Skeletal muscle tissue (tissue), 4 donors: ENCODE measurements around the gene L3MBTL4. TPM values are rescaled to one million over a fixed set of nuclear protein-coding genes. Genes with fewer than 3 reads are reported as not detected.
A peak's percentile ranks its signal among the peaks of the same experiment; 100 is the strongest.
"Not testable (repeated sequence)": the region's sequence is repeated elsewhere in the genome, so short reads cannot be mapped to it uniquely, and the experiment has no call there.

Experiments used
- H3K27ac ChIP-seq: one replicate; pipeline ENCODE4 v1.7.0; 2013; ENCODE audit warnings: mild to moderate bottlenecking, low read depth, low read length, inconsistent platforms
- H3K27me3 ChIP-seq, 3 donors: one replicate each; pipeline ENCODE4 v1.7.0; 2013; ENCODE audit warnings: low read length in 3 of 3; ENCODE audit not compliant: control insufficient read depth in 3 of 3, insufficient read depth in 3 of 3
- H3K36me3 ChIP-seq, 3 donors: one replicate each; pipeline ENCODE4 v1.7.0; 2013; ENCODE audit warnings: low read length in 3 of 3; ENCODE audit not compliant: control insufficient read depth in 3 of 3, insufficient read depth in 3 of 3
- H3K4me1 ChIP-seq, 3 donors: one replicate each; pipeline ENCODE4 v1.7.0; 2013; ENCODE audit warnings: low read length in 3 of 3, mild to moderate bottlenecking in 3 of 3; ENCODE audit not compliant: control insufficient read depth in 3 of 3, insufficient read depth in 3 of 3
- H3K4me3 ChIP-seq, 3 donors: one replicate each; pipeline ENCODE4 v1.7.0; 2013; ENCODE audit warnings: low read length in 3 of 3
- H3K9ac ChIP-seq, 3 donors: one replicate each; pipeline ENCODE4 v1.7.0; 2013; ENCODE audit warnings: low read length in 3 of 3, mild to moderate bottlenecking in 3 of 3, moderate library complexity in 2 of 3, low read depth in 1 of 3
- H3K9me3 ChIP-seq, 3 donors: one replicate each; pipeline ENCODE4 v1.7.0; 2013; ENCODE audit warnings: low read length in 3 of 3; ENCODE audit not compliant: control insufficient read depth in 3 of 3
- total RNA-seq: library from RNA; depleted of rRNA; stranded (reverse); fragments of >200 nt; gene quantifications from one replicate; pipeline ENCODE4 v1.2.3, GENCODE V29; 2014
- donor health status: Osteomylitis.

Gene L3MBTL4
- total RNA-seq, 1 donor from 2014 or later, result 5.2 TPM

GRCh38 chr18:6266212-6266611, 148.5 kb downstream of the L3MBTL4 start:
- H3K27me3 ChIP-seq, result no peaks in the 10 kb centered on the region
- no peak overlapping the region for H3K4me3 ChIP-seq
- H3K36me3 ChIP-seq, result no peaks in the 10 kb centered on the region
- H3K4me1 ChIP-seq, result no peaks in the 10 kb centered on the region
- H3K9ac ChIP-seq, result no peak overlapping the region
- H3K9me3 ChIP-seq, result no peaks in the 10 kb centered on the region
- H3K27ac ChIP-seq, result no peak overlapping the region

GRCh38 chr18:6261938-6262337, 152.8 kb downstream of the L3MBTL4 start:
- H3K4me1 ChIP-seq, result no peaks in the 10 kb centered on the region
- H3K4me3 ChIP-seq, result no peak overlapping the region
- no peaks in the 10 kb centered on the region for H3K36me3 ChIP-seq
- peaks cover 0 to 5% (median 2%) of the 10 kb centered on the region in 3 donors for H3K9me3 ChIP-seq
- H3K9ac ChIP-seq, result no peak overlapping the region
- no peak overlapping the region for H3K27ac ChIP-seq
- no peaks in the 10 kb centered on the region for H3K27me3 ChIP-seq

DNA sequence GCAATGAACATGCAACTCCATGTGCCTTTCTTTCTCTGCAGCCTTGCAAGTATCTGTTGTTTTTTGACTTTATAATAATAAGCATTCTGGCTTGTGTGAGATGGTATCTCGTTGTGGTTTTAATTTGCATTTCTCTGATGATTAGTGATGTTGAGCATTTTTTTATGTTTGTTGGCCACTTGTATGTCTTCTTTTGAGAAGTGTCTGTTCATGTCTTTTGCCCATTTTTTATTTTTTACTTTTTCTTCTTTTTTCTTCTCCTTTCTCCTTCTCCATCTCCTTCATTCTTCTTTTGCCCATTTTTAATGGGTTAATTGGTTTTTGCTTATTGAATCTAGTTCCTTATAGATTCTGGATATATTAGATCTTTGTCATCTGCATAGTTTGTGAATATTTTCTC, 155.4 kb downstream of the L3MBTL4 start:
- H3K27me3 ChIP-seq, H3K4me1 ChIP-seq, H3K4me3 ChIP-seq, H3K36me3 ChIP-seq, H3K9me3 ChIP-seq, H3K9ac ChIP-seq, H3K27ac ChIP-seq: not testable (repeated sequence)

DNA sequence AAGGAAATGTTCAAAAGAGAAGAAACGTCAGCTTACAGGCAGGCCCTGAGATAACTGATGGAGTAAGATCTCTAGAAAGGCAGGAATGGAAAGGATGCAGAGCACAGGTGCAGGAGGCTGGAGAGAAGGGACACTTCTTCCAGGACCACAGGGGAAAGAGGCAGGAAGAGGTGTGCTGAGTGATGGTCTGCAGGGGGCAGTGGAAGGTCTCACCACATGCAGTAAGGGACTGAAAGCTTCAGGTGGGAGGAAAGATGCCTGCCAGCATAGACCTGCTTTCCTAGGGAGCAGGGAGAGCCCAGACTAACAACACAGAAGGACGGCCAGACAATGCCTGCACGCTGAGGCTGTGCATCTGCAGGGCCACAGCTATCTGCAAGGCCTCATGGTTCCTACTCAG, 156.8 kb downstream of the L3MBTL4 start:
- Histone ChIP-seq H3K4me1 (peaks cover 0 to 2% (median 0%) of the 10 kb centered on the region in 3 donors), H3K27ac (no peak overlapping the region), H3K4me3 (no peak overlapping the region), H3K9ac (no peak overlapping the region), H3K27me3 (no peaks in the 10 kb centered on the region), H3K36me3 (no peaks in the 10 kb centered on the region), H3K9me3 (peaks cover 0 to 5% (median 2%) of the 10 kb centered on the region in 3 donors)

DNA sequence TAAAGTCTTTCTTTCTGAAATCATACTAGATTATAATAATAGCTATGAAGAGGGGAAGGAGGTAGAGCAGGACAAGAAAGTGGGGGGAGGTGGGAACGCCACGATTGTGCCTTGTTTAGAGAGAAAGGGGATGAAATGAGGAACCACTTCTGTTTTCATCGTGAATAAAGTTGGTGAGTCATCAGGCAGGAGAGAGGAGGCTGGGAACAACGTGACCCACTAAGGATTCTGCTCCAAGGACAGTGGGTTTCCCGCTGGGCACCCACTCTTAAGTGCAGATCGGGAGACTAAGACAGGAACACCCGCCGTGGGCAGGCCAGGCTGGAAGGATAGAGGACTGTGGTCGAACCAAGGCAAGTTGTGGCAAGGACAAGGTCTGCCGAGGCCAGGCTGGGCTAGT, 158.2 kb downstream of the L3MBTL4 start:
- Histone ChIP-seq H3K36me3 (no peaks in the 10 kb centered on the region), H3K9me3 (peaks cover 0 to 5% (median 2%) of the 10 kb centered on the region in 3 donors), H3K27me3 (no peaks in the 10 kb centered on the region), H3K4me3 (no peak overlapping the region), H3K9ac (no peak overlapping the region), H3K27ac (no peak overlapping the region), H3K4me1 (peaks cover 0 to 2% (median 0%) of the 10 kb centered on the region in 3 donors)

- Histone ChIP-seq H3K4me3 (no peak overlapping the region), H3K9me3 (peaks cover 0 to 5% (median 2%) of the 10 kb centered on the region in 3 donors), H3K9ac (no peak overlapping the region), H3K27ac (no peak overlapping the region), H3K36me3 (no peaks in the 10 kb centered on the region), H3K27me3 (no peaks in the 10 kb centered on the region), H3K4me1 (peaks cover 0 to 2% (median 0%) of the 10 kb centered on the region in 3 donors)
These were observed 158.8 kb downstream of the L3MBTL4 start for GRCh38 chr18:6255886-6256285.

DNA sequence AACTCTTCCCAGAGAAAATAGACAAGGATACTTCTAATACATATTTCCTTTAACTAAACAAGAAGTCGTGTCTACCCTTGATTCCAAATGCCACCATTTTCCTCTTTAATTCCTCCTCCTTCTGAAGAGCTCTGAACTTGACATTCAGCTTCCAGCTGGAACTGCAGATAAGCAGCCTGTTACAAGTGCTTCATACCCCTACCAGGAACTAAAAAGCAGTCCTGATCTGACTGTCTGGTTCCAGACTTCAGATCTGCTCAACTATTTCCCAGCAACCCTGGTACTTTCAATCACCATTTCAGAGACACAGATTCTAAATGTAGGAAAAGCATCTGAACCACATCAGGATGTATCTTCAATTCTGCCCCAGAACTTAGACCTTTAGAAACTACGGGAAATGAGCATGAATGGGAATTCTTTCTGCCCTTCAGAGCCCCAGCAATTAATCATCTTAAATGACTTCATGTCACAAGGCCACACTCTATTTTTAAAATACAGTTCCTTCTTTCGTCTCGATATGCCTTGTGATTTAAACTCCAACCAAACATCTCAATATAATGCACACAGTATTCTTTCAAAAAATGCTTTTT, 159.5 kb downstream of the L3MBTL4 start:
- Histone ChIP-seq H3K27me3 (no peaks in the 10 kb centered on the region), H3K27ac (peak overlapping the region; percentile 6), H3K9me3 (peaks cover 0 to 5% (median 2%) of the 10 kb centered on the region in 3 donors), H3K36me3 (no peaks in the 10 kb centered on the region), H3K9ac (no peak overlapping the region), H3K4me3 (no peak overlapping the region), H3K4me1 (peaks cover 0 to 2% (median 0%) of the 10 kb centered on the region in 3 donors)

GRCh38 chr18:6254456-6254855, 160.3 kb downstream of the L3MBTL4 start:
- H3K36me3 ChIP-seq, result no peaks in the 10 kb centered on the region
- H3K9ac ChIP-seq, result no peak overlapping the region
- peak overlapping the region; percentile 6 for H3K27ac ChIP-seq
- H3K4me3 ChIP-seq, result no peak overlapping the region
- H3K9me3 ChIP-seq, result peaks cover 0 to 5% (median 0%) of the 10 kb centered on the region in 3 donors
- no peaks in the 10 kb centered on the region for H3K27me3 ChIP-seq
- H3K4me1 ChIP-seq, result peaks cover 0 to 2% (median 0%) of the 10 kb centered on the region in 3 donors

DNA sequence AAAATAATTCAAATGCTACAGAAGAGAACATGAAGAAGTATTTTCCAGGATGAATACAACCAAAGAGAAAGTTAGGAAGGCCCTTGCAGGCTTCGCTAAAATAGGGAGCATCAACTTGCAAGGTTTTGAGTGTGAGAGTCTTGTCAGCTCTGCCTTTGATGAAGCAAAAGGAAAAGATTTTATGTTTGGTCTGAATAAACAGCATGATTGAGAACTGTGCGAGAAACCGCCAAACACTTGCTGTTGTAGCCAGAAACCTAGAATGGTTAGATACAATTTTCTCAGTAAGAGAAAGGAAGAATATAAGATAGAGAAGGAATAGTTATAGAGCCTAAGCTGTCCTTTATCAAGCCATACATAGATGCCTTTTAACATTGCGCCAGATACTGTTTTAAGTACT, 163.6 kb downstream of the L3MBTL4 start:
- no peak overlapping the region for H3K4me3 ChIP-seq
- H3K27ac ChIP-seq, result no peak overlapping the region
- H3K9ac ChIP-seq, result no peak overlapping the region
- H3K4me1 ChIP-seq, result peaks cover 0 to 2% (median 0%) of the 10 kb centered on the region in 3 donors
- no peaks in the 10 kb centered on the region for H3K36me3 ChIP-seq
- no peaks in the 10 kb centered on the region for H3K9me3 ChIP-seq
- H3K27me3 ChIP-seq, result no peaks in the 10 kb centered on the region

DNA sequence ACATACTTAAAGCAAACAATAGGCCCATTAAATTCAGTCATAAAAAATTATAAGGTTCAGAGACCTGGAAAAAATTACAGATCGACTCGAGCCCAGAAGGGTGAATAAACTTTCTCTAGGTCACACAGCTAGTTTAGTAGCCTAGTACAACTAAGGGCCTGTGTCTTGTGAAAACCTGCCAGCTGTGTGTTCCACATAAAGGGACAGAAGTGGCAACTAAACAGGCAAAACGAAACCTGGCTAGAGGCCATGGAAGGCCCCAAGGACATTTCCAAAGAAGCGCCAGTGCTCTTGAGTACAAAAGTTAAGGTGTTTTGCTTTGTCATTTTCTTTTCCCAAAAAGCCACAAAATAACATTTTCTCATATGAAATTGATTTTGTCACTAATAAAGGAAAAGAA, 164.9 kb downstream of the L3MBTL4 start:
- Histone ChIP-seq H3K4me1 (peaks cover 0 to 2% (median 0%) of the 10 kb centered on the region in 3 donors), H3K27ac (no peak overlapping the region), H3K36me3 (no peaks in the 10 kb centered on the region), H3K9me3 (no peaks in the 10 kb centered on the region), H3K27me3 (no peaks in the 10 kb centered on the region), H3K4me3 (no peak overlapping the region), H3K9ac (no peak overlapping the region)
